ENCODE results near the gene KLHDC7B.
"Not testable (repeated sequence)": the region's sequence is repeated elsewhere in the genome, so short reads cannot be mapped to it uniquely, and the experiment has no call there.

Gene KLHDC7B

DNA sequence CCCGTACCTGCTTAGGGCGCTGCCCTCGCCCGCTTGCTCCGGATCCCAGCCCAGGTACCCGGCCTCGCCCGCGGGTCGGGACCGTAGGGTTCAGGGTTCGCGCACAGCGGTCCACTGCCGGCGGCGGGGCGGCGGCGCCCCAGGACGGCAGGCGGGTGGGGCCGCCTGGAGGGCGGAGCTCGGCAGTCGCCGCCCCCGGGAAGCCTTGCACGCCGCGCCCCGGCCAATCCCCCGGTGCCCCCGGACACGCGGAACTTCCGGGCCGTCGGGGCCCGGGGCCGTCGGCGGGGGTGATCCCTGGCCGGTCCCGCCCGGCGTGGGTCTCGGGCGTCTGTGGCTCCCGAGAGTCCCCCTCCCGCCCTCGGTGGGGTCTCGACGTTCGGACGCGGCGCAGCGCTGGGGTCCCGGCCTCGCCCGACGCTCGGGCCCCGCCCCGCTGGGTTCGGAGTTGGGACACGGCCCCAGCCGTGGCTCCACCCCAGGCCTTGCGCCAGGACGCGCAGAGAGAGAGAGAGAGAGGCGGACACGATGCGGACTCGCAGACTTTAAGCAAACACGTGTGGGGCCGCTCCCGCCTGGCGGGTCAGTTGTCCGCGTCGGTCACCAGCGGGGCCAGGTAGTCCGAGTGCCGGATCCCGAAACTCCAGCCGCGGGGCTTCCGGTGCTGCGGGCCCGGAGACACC lies 15.7 kb upstream of the KLHDC7B start, which contains the start of gene TYMP:
Gene TYMP (minus strand): TSS at position 116 of the 683 bp plus-strand sequence. CDS start 303 bp downstream, outside the sequence.
- no peak for DNase-seq (ENCODE audit: low spot score)

DNA sequence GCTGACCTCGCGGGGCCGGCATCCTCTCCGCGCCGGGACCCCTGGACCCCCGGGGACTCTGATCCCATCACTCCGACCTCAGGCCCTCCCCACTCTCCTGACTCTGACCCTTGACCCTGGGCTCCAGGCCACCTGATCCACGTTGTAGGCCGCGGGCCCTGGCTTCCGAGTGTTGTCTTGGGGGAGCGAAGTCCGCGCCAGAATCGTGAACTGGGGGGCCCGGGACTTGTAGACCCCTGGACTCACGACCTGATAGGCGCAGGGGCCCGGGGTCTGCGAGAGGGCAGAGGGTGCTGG lies 15.2 kb upstream of the KLHDC7B start:
- no peak for DNase-seq (ENCODE audit: low spot score)

DNA sequence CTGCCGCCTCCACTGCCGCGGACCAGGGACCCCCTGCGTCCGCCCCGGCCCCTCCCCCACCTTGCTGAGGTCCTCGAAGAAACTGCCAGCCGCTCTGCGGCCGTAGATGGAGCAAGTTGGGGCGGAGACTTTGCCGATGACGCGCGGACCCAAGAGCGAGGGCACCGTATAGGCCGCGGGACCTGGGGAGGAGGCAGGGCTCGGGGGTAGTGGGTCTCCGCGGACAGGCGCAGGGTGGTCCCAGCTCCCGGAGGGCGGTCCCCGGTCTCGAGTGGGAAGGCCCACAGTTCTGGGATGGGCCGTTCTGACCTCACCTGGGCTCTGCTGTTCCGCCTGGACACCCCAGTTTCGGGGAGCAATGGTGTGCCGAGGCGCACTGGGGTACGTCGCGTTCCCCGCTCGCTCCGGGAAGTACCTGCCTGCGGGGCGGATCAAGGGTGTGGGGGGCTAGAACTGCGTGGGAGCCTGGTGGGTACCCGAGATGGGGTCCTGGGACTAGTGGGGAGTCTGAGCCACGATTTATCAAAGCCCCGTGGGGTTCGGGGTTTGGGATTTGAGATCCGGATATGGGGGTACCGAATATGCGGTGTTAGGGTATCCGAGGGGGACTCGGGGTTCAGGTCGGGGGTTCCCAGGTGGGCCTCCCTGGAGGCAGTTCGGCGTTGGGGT lies 14.7 kb upstream of the KLHDC7B start:
- DNase-seq (ENCODE audit: low spot score), result peak; percentile 26

DNA sequence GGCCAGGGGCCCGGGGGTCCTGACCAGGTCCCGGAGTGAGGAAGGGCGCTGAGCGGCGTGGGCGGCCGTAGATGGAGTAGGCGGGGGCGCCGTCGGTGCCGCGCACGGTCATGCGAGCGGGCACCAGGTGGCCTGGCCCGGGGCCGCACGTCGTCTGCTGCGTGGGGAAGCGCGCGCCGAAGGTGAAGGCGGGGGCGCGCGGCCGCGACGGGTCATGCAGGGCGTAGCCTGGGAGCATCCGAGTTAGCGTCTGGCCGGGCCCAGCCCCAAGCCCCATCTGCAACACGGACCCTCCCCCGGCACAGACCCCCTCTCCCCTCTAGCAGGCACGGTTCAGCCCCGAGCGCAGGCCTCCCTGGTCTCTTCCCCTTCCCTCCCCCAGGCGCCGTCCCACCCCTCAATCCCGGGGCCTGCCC lies 14.1 kb upstream of the KLHDC7B start:
- no peak for DNase-seq (ENCODE audit: low spot score)

DNA sequence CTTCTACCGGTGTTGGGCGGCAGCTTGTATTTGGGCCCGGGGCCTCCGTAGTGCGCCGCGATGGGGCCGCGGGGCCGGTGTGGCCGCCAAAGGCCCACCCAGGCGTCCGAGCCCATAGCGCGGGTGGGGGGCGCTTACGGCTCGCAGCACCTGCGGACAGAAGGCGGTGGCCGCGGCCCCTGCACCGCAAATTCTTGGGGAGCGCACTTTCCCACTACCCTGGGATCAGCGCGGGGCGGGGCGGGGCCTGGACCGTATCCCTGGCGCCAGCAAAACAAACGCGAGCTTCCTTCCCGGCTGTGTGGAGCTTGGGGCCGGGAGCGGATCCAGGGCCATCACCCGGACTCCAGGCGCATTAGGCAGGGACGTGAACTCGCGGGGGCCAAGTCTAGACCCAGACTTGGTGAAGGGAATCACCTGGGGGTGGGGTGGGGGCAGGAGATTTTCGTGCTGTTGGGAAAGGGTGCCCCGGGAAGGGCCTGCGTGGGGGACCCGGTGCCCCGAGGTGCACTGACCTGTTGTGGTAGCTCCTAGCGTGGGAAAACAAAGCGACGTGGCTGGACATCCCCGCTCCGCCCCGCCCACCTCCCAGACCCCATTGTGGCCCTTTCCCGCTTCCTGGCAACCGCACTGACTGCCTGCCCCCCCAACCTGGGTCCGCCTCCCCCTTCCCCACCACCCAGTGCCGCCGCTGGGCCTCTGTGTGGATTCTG lies 13.6 kb upstream of the KLHDC7B start:
- peak; percentile 35 for DNase-seq (ENCODE audit: low spot score)

DNA sequence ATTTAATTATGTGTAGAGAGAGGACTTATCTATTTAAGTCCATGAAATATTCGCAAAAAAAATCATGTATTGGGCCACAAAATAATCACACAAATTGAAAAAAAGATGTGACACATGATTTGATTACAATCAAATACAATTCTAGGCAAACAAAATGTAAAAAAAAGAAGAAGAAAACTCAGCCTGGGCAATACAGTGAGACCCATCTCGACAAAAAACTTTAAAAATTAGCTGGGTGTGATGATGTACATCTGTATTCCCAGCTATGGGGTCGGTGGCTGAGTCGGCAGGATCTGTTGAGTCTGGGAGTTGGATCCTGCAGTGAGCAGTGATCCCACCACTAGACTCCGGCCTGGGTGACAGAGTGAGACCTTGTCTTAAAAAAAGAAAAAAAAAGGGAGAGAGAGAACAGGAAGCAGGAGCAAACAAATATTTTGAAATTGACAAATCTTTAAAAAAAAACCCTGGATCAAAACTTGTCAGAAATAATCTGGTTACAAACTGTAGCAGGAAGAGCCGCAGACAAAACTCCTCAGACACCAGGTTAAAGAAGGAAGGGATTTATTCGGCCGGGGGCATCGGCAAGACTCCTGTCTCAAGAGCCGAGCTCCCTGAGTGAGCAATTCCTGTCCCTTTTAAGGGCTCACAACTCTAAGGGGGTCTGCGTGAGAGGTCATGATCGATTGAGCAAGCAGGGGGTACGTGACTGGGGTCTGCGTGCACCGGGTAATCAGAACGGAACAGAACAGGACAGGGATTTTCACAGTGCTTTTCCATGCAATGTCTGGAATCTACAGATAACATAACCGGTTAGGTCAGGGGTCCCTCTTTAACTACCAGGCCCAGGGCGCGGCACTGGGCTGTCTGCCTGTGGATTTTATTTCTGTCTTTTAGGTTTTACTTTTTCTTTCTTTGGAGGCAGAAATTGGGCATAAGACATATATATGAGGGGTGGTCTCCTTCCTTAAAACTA lies 12.6 kb upstream of the KLHDC7B start:
- no peak for DNase-seq (ENCODE audit: low spot score)

DNA sequence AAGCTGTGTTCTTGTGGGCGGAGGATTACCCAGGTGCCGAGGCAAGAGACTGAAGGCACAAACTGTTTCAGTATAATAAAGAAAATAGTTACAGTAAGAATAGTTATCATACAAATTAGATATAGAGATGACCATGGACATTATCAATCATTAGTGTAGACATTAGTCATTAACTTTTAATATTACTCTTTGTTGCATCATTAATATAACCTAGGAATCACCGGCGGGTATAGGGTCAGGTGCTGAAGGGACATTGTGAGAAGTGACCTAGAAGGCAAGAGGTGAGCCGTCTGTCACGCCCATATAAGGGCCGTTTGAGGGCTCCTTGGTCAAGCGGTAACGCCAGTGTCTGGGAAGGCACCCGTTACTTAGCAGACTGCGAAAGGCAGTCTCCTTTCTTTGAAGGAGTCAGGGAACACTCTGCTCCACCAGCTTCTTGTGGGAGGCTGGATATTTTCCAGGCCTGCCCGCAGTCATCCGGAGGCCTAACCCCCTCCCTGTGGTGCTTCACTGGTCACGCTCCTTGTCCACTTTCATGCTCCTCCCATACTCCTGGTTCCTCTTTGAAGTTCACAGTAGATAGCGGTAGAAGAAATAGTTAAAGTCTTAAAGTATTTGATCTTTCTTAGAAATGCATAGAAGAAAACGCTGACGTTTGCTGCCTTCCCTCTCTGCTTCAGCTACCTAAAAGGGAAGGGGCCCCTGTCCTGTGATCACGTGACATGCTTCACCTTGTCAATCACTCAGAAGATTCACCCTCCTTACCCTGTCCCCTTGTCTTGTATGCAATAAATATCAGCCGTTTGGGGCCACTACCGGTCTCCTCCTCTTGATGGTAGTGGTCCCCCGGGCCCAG lies 11.6 kb upstream of the KLHDC7B start:
- DNase-seq (ENCODE audit: low spot score), result not testable (repeated sequence)

DNA sequence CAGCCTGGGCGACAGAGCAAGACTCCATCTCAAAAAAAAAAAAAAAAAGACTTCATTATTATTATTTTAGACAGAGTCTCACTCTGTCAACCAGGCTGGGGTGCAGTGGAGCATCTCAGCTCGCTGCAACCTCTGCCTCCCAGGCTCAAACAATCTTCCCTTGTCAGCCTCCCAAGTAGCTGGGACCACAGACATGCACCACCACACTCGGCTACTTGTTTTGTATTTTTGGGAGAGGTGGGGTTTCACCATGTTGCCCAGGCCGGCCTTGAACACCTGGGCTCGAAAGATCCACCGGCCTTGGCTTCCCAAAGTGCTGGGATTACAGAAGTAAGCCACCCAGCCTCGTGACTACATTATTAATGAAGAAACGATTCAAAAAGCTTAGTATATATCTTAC lies 10.6 kb upstream of the KLHDC7B start:
- no peak for DNase-seq (ENCODE audit: low spot score)

DNA sequence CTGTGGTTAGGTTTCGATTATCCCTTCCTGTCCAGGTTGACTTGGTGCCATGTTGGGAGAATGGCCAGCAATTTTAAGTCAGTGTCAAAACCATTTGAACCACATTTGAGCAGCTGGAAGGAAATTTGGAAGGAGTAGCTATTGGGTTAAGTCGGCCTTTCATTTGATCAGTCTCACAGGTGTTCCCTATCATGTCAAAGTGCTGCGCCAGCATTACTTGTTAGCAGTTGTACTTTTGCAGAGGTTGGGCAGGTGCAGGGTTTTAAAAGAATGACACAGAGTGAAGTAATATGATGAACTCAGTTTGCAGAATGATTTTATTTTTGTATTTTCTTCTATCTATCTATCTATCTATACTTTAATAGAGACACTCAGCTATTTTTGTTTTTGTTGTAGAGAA lies 9.5 kb upstream of the KLHDC7B start:
- no peak for DNase-seq (ENCODE audit: low spot score)

DNA sequence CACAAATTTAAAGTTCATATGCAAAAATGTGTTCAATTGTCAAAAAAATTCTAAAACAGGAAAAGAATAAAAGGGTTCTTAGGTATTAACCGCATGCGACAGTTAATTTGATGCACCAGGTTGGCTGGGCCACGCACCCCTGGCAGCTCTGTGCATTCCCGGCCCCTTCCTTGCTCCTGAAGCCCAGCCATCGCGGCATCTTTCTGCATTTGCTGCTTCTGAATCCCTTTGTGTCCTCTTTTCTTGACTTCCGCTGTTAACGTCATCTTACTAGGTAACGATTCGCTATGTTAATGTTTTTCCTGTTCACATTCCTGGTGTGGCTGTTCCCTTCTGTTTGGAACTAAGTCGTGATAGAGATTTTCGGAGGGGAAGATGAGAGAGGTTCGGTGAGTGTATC lies 7.9 kb upstream of the KLHDC7B start:
- no peak for DNase-seq (ENCODE audit: low spot score)

DNA sequence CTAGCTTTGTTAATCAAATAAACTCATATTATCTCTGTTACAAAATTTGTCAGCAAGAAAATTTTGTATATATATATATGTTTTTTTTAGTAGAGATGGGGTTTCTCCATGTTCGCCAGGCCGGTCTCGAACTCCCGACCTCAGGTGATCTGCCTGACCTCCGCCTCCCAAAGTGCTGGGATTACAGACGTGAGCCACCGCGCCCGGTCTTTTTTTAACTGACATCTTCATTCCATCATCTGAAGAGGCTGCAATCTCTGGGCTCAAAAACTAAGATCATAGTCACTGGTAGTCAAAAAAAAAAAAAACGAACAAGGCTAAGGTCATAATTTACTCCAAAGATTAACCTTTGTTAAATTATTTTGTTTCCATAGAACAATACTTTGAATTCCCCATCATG lies 5.3 kb upstream of the KLHDC7B start:
- no peak for DNase-seq (ENCODE audit: low spot score)

DNA sequence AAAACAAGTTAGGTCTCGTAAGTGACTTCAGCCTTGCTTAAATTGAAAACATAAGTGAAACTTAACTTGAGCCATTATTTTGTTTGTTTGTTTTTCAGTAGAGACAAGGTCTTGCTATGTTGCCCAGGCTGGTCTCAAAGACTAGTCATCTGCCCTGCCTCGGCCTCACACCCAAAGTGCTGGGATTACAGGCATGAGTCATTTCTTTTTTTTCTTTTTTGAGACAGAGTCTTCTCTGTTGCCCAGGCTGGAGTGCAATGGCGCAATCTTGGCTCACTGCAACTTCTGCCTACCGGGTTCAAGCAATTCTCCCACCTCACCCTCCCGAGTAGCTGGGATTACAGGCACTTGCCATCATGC lies 4.1 kb upstream of the KLHDC7B start:
- not testable (repeated sequence) for DNase-seq (ENCODE audit: low spot score)

DNA sequence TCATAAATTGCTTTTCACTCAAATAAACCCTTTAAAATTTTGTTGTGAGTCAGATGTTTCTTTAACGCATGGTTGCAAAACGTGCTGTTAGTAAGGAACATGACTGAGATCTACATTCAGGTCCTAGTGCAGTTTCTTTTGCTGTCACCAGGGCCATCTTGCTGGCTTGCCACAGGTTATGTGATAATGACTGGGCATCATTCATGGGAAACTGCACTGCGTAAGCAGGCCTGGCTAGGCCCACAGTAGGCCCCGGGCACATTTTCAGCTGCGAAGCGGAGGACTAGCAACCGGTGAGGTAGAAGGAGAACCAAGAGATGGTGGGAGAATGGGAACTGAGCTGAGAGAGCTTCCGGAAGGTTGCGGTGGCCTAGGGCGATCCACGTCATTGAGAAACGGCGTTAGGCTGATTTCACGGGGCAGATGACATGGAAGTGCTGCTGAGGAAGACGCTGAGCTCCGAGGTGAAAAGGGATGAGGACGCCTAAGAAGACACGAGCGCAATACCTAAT lies 3.2 kb upstream of the KLHDC7B start:
- DNase-seq (ENCODE audit: low spot score), result no peak

DNA sequence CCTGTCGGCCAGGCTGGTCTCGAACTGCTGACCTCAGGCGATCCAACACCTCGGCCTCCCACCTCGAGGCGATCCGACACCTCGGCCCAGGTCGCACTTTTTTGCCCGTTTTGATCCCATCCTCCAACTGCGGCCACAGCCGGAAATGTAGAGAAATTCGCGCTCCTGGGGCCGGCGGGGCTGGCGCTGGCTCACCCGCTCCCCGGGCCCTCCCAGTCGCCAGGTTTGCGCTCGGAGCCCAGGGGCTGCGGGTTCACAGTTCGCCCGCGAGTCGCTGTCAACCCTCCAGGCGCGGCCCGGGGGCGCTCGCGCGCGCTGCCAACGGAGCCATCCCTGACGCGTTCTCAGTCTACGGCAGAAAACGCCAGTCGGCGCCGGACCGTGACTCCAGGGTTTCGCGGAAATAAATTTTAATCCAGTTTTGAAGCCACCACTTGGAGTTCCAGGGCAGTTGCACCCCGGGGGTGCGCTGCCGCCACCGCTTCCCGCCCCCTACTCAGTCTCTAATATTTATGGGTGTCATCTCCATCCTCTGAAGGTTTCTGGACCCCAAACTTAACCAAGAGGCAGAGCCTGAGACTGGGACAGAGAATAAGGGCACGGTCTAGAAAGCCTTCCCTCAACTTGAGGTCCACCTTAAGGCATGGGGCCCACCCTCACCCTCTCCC lies 1.5 kb upstream of the KLHDC7B start:
- DNase-seq (ENCODE audit: low spot score), result peak; percentile 48

DNA sequence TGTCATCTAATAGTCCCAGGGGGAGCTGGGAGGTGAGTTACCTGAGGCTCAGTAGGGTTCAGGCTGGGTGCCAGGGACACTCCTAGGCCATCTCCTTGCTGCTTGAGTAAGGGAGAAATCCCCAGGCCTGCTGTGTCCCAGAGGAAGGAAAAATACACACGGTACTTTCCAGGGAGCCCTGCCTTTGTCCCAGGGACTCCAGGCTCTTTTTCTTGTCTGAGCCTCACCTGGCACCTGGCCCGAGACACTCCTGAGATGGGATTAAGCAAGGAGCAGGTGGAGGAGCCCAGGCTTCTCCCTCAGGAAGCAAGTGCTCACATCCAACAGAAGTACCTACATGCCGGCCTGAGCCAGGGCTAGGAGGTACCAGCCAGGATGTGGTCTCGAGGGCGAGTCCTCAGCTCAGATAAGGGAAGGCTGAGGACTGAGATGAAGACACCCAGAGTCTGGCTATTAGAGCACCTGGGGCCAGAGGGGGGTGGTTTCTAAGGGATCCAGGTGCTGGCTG lies 899 bp upstream of the KLHDC7B start:
- DNase-seq (ENCODE audit: low spot score), result no peak

DNA sequence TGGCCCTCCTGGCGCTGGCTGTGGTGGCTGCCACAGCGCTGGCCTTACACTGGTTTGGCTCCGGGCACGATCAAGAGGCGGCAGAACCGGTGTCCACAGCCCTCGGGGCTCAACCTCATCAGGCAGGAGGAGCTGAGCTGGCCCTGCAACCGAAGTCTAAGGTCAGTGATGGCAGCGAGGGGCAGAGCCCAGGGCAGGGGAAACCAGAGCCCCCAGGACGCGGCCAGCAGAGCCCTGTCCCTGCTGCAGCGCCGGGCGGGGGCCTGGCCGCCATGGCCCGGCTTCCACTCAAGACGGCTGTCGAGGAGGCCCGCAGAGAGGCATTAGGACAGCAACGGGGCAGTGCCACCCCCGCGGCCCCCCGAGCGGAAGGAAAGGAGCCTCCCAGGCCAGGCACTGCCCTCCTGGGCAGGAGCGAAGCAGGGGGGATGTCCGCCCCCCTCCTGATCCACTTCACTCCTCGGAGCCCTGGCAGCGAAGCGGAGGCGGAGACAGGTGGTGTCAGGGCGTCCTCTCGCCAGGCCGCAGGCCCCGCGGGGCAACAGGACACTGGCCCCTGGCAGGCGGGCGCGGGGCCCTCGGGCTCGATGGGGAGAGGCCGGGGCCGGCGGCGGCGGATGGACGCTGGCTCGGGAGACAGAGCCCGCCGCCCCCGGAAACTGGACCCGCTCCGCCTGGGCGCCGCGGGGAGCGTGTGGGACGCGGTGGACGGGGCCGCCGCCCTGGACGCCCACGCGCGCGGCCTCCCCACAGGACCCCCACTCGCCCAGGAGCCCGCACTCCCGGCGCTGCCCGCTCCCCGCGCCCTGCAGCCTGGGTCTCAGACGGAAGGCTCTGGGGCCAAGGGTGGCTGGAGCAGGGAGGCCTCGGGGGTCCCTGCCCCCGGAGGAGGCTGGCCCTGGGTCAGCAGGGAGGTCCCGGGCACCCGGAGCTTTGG lies 895 bp downstream of the KLHDC7B start:
- no peak for DNase-seq (ENCODE audit: low spot score)

DNA sequence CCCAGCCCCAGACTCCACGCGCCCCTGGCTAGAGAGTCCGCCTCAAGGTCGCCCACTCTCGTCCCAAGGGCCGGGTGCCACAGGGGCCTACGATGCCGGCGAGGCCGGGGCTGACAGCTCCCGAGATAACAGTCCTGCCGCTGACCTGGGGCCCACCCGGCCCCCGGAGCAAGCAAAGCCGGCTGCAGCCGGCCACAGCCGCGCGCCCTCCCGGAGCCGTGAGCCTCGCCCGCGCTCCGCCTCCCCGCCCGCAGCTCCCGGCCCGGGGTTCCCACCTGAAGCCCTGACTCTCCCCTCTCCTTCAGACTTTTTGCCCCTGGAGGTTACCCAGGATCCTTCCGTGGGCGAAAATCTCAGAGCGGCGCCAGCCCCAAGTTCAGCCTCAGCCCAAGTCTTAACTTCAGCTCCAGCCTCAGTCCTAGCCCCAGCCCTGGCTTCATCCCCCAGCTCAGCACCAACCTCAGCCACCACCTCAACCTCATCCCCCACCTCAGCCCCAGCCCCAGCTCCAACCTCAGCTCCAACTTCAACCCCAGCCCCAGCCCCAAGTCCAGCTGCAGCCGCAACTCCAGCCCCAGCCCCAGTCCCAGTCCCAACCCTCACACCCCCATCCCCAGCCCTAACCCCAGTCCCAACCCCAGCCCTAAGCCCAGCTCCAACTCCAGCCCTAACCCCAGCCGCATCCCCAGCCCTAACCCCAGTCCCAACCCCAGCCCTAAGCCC lies 1.7 kb downstream of the KLHDC7B start:
- no peak for DNase-seq (ENCODE audit: low spot score)
